Esophagus muscularis mucosa (tissue), 4 donors: Measurements from ENCODE around the gene FGF8. TPM values are rescaled to one million over a fixed set of nuclear protein-coding genes. Genes with fewer than 3 reads are reported as not detected.

Experiments
- DNase-seq: peaks from one replicate; pipeline ENCODE4 v3.0.0-alpha.2; 2017; ENCODE audit errors: extremely low spot score
- H3K27ac ChIP-seq, 4 donors: fragments of 200-600 bp; sonication (generic); replicated peaks in 1 of 4; 1 replicate in 3 of 4; 2 replicates in 1 of 4; pipeline ENCODE4 v1.5.1; 2016 to 2019; ENCODE audit warnings: mild to moderate bottlenecking in 1 of 4
- H3K27me3 ChIP-seq, 4 donors: fragments of 200-600 bp; sonication (generic); one replicate each; pipeline versions ENCODE4 v1.5.1 to v1.6.0; 2016 to 2019
- H3K36me3 ChIP-seq, 4 donors: fragments of 200-600 bp; sonication (generic); one replicate each; pipeline ENCODE4 v1.5.1; 2016 to 2019
- H3K4me1 ChIP-seq, 4 donors: fragments of 200-600 bp; sonication (generic); one replicate each; pipeline ENCODE4 v1.5.1; 2016 to 2019
- H3K4me3 ChIP-seq, 4 donors: fragments of 200-600 bp; sonication (generic); 1 replicate in 2 of 4; 2 replicates in 2 of 4; pipeline ENCODE4 v1.5.1; 2016 to 2019; ENCODE audit warnings: mild to moderate bottlenecking in 4 of 4, moderate library complexity in 1 of 4
- H3K9me3 ChIP-seq, 4 donors: fragments of 200-600 bp; sonication (generic); 1 replicate in 3 of 4; 2 replicates in 1 of 4; pipeline ENCODE4 v1.5.1; 2016 to 2019
- CTCF ChIP-seq, 3 experiments: fragments of 200-600 bp in 2 of 3; fragments of 450-650 bp in 1 of 3; sonication (generic) in 2 of 3; IDR thresholded peaks; one replicate each; pipeline ENCODE4 v1.5.1; 2017 to 2019; ENCODE audit warnings: antibody characterized with exemption in 3 of 3, mild to moderate bottlenecking in 2 of 3, moderate library complexity in 1 of 3
- EP300 ChIP-seq: sonication (generic); formaldehyde crosslinking; IDR thresholded peaks from one replicate; pipeline ENCODE4 v1.6.1; 2017; ENCODE audit warnings: antibody characterized with exemption
- POLR2A ChIP-seq: fragments of 450-650 bp; IDR thresholded peaks from one replicate; pipeline ENCODE4 v1.6.1; 2017; ENCODE audit warnings: antibody characterized with exemption, moderate library complexity, mild to moderate bottlenecking, low read depth
- POLR2AphosphoS5 ChIP-seq, 2 donors: sonication (generic); formaldehyde crosslinking; IDR thresholded peaks; one replicate each; pipeline ENCODE4 v1.6.1; 2017; ENCODE audit warnings: antibody characterized with exemption in 2 of 2
- WGBS: methylation state at CpG from one replicate; pipeline ENCODE4 v1.1.5; 2018; 5-methylcytosine and 5-hydroxymethylcytosine counted together
- intact Hi-C: fragments of 100-400 bp; cut with DNase I; formaldehyde crosslinking; loops from one replicate; pipeline ENCODE4 v1.15.1; 2023
- total RNA-seq, 4 donors: library from RNA; depleted of rRNA; stranded (reverse); fragments of >200 nt; gene quantifications; one replicate each; pipeline versions ENCODE4 v1.1.0 to v1.2.1, GENCODE V29; 2016

FGF8 gene
- total RNA-seq, 4 donors from 2014 or later, result not detected

GRCh38 chr10:101752241-101752640 lies 23.7 kb downstream of the FGF8 start:
- intact Hi-C loops, result no loop called here
- Histone ChIP-seq H3K36me3 (no peaks in the 10 kb centered on the region), H3K4me3 (no peak overlapping the region), H3K4me1 (no peaks in the 10 kb centered on the region), H3K27ac (no peak overlapping the region), H3K27me3 (peaks cover 0 to 22% (median 0%) of the 10 kb centered on the region in 4 donors), H3K9me3 (no peaks in the 10 kb centered on the region)
- TF ChIP-seq POLR2A, result no peak
- no peak for TF ChIP-seq POLR2AphosphoS5 (IDR thresholded peaks at IDR 0.05)
- no peak for TF ChIP-seq CTCF (IDR thresholded peaks at IDR 0.05)
- DNase-seq, result no peak
- WGBS, result 74% methylated on average over 3 of the region's 3 CpGs

- H3K27me3 ChIP-seq, result peaks cover 0 to 16% (median 0%) of the 10 kb centered on the region in 4 donors
- 71% methylated on average over 19 of the region's 19 CpGs for WGBS
- no peak overlapping the region for H3K4me3 ChIP-seq
- no peak for DNase-seq
- H3K9me3 ChIP-seq, result no peaks in the 10 kb centered on the region
- H3K36me3 ChIP-seq, result no peaks in the 10 kb centered on the region
- TF ChIP-seq POLR2A, result no peak
- no peak for TF ChIP-seq POLR2AphosphoS5 (IDR thresholded peaks at IDR 0.05)
- TF ChIP-seq CTCF (IDR thresholded peaks at IDR 0.05), result no peak
- no peak for TF ChIP-seq EP300
- no peak overlapping the region for H3K27ac ChIP-seq
- intact Hi-C loops, result no loop called here
- H3K4me1 ChIP-seq, result no peaks in the 10 kb centered on the region
Measured at GRCh38 chr10:101749047-101750016, 26.6 kb downstream of the FGF8 start.

DNA sequence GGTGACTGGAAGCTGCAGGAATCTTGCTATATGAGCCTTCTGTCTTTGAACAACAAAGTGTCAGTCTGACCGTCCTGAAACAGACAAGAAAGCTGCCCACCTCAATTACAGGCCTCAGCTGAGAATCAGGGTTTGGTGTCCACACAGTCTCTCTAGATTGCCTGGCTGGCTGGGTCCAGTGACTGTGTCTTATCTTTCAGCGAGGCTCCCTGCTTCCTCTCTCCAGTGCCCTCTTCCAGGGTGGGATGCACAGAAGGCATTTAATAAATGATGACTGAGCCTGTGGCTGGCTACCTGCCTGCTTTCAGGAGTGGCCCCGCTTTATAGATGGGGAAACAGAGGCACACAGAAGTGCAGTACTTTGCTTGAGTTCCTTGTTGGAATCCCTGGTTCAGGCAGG lies 27.4 kb downstream of the FGF8 start:
- intact Hi-C loops, result no loop called here
- Histone ChIP-seq H3K36me3 (no peaks in the 10 kb centered on the region), H3K27ac (no peak overlapping the region), H3K4me3 (no peak overlapping the region), H3K27me3 (peaks cover 0 to 16% (median 0%) of the 10 kb centered on the region in 4 donors), H3K9me3 (no peaks in the 10 kb centered on the region), H3K4me1 (no peaks in the 10 kb centered on the region)
- TF ChIP-seq POLR2AphosphoS5 (IDR thresholded peaks at IDR 0.05) (no peak), POLR2A (no peak), CTCF (IDR thresholded peaks at IDR 0.05) (no peak), EP300 (no peak)
- no peak for DNase-seq
- 95% methylated on average over 2 of the region's 3 CpGs for WGBS

- Histone ChIP-seq H3K27ac (no peak overlapping the region), H3K4me1 (no peaks in the 10 kb centered on the region), H3K4me3 (no peak overlapping the region), H3K9me3 (no peaks in the 10 kb centered on the region), H3K27me3 (peaks cover 0 to 15% (median 0%) of the 10 kb centered on the region in 4 donors), H3K36me3 (no peaks in the 10 kb centered on the region)
- WGBS, result 71% methylated on average over 9 of the region's 9 CpGs
- DNase-seq, result no peak
- TF ChIP-seq EP300 (no peak), POLR2AphosphoS5 (IDR thresholded peaks at IDR 0.05) (no peak), CTCF (IDR thresholded peaks at IDR 0.05) (no peak), POLR2A (no peak)
- intact Hi-C loops, result no loop called here
Measured at GRCh38 chr10:101745074-101745696, 30.7 kb downstream of the FGF8 start.
